Ovary (tissue), 3 donors: ENCODE results near the gene SLC7A10.

Experiments
- EP300 ChIP-seq: sonication (generic); formaldehyde crosslinking; IDR thresholded peaks from one replicate; pipeline ENCODE4 v1.6.1; 2017; ENCODE audit warnings: antibody characterized with exemption
- POLR2A ChIP-seq: fragments of 450-650 bp; IDR thresholded peaks from one replicate; pipeline ENCODE4 v1.6.1; 2017; ENCODE audit warnings: antibody characterized with exemption, mild to moderate bottlenecking, moderate library complexity
- TF ChIP-seq, protein P1 (sequence below), 3 donors: fragments of 450-650 bp in 2 of 3; fragments of 200-600 bp in 1 of 3; IDR thresholded peaks; one replicate each; pipeline versions ENCODE4 v1.5.1 to v1.8.0; 2016 to 2022; ENCODE audit warnings: antibody characterized with exemption in 3 of 3, mild to moderate bottlenecking in 1 of 3
- donor health status: DM: no; HTN: no; CAD: no.

- no peak for TF ChIP-seq POLR2A
- TF ChIP-seq, protein P1, sequence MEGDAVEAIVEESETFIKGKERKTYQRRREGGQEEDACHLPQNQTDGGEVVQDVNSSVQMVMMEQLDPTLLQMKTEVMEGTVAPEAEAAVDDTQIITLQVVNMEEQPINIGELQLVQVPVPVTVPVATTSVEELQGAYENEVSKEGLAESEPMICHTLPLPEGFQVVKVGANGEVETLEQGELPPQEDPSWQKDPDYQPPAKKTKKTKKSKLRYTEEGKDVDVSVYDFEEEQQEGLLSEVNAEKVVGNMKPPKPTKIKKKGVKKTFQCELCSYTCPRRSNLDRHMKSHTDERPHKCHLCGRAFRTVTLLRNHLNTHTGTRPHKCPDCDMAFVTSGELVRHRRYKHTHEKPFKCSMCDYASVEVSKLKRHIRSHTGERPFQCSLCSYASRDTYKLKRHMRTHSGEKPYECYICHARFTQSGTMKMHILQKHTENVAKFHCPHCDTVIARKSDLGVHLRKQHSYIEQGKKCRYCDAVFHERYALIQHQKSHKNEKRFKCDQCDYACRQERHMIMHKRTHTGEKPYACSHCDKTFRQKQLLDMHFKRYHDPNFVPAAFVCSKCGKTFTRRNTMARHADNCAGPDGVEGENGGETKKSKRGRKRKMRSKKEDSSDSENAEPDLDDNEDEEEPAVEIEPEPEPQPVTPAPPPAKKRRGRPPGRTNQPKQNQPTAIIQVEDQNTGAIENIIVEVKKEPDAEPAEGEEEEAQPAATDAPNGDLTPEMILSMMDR (IDR thresholded peaks at IDR 0.05), result no peak
- no peak for TF ChIP-seq EP300
Observed at GRCh38 chr19:33241091-33241529, 15.5 kb upstream of the SLC7A10 start.
